ENCODE measurements around the gene ATP8A2. TPM values are rescaled to one million over a fixed set of nuclear protein-coding genes. Genes with fewer than 3 reads are reported as not detected.
"Not testable (repeated sequence)": the region's sequence is repeated elsewhere in the genome, so short reads cannot be mapped to it uniquely, and the experiment has no call there.

The ATP8A2 gene
- total RNA-seq, 1 experiment from 2014 or later = not detected

DNA sequence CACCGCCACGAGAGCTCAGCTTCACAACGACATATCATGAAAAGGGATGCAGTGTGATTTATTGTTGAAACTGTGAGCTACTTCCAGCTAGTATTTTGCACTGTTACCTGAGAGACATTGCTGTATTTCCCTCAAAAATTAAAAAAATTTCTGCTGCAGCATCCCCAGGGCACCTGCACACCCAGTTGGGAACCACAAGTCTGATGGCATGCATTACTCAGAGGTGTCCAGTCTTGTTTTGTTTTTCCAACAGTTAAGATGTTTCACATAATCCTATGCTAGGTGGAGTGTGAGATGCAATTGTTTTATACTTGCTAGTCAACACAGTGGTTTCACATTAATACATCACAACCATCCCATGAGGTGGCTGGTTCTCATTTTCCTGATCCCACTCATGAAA lies 394.8 kb downstream of the ATP8A2 start:
- H3K27me3 ChIP-seq = no peaks in the 10 kb centered on the region
- H3K36me3 ChIP-seq = no peaks in the 10 kb centered on the region
- no peak for DNase-seq
- no peak overlapping the region for H3K4me3 ChIP-seq
- no peaks in the 10 kb centered on the region for H3K9me3 ChIP-seq

DNA sequence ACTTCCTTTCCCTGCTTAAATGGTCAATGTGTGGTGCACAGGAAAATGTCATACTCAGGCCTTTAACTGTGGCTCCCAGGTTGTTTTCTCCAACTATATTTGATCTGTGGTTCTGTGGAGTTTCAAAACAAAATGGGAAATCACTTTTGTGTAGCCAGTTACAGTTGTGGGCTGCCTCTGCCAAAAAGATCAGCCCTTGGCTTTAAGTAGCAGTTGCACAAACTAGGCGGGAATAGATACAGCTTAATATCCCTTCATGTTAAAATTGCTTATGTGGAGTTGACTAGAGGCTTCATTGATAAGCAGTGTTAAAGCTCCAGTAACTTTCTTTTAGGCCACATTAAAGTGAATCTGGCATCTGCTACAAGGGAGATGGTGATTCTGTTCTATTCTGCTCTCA lies 395.2 kb downstream of the ATP8A2 start:
- no peak overlapping the region for H3K4me3 ChIP-seq
- H3K27me3 ChIP-seq = no peaks in the 10 kb centered on the region
- DNase-seq = no peak
- no peaks in the 10 kb centered on the region for H3K9me3 ChIP-seq
- H3K36me3 ChIP-seq = no peaks in the 10 kb centered on the region

DNA sequence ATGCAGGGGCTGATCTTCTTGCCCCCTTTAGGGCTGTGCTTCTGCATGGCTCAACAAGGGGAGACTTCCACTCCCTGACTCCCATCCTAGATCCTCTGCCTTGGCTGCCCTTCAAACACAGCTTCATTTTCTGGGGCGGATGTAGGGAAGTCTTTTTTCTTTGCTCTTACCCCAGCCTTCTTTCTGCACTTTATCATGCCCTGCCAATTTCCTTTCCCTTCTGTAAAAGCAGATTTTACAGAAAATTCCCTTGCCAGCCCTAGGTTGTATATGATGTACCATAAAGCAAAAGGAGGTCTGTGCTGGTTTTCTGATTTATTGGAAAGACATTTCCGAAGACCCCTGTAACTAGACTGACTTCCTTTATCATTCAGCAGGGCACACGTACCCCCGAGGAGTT lies 396.6 kb downstream of the ATP8A2 start:
- H3K9me3 ChIP-seq = no peaks in the 10 kb centered on the region

DNA sequence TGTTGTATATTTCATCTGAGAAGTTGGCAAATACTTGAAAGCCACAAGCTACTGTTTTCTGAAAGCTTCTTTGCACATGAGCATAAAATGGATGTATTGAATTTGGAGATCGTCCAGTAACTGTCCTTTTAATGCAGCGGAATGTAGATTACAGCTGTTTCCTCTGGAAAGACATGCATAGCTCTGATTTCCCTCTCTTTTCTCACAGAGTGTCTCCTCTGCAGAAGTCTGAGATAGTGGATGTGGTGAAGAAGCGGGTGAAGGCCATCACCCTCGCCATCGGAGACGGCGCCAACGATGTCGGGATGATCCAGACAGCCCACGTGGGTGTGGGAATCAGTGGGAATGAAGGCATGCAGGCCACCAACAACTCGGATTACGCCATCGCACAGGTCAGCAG lies 397.1 kb downstream of the ATP8A2 start:
- Histone ChIP-seq H3K9me3 (no peaks in the 10 kb centered on the region), H3K4me3 (no peak overlapping the region), H3K36me3 (no peaks in the 10 kb centered on the region), H3K27me3 (no peaks in the 10 kb centered on the region)
- no peak for DNase-seq

More for the DNA sequence above, 396.6 kb downstream of the ATP8A2 start:
- H3K27me3 ChIP-seq = no peaks in the 10 kb centered on the region
- no peak overlapping the region for H3K4me3 ChIP-seq
- no peaks in the 10 kb centered on the region for H3K36me3 ChIP-seq
- DNase-seq = no peak

DNA sequence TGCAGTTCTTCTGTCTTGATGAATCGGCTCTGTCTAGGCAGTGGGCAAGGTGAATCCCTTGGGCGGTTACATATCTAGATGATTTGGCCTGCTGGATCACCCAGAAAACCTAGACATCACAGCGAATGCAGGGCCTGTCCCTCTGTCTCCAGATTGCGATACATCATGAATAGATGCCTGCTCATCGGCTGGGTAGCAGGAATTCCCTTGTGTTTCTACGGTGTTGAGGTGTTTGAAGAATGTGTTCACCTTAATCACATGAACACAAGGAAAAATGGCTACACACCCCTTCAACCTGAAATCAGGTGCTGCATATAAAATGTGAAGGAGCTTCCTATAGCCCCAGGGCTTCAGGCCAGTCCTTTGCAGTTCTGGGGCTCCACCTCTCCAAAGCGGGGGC lies 398.8 kb downstream of the ATP8A2 start:
- no peaks in the 10 kb centered on the region for H3K27me3 ChIP-seq

DNA sequence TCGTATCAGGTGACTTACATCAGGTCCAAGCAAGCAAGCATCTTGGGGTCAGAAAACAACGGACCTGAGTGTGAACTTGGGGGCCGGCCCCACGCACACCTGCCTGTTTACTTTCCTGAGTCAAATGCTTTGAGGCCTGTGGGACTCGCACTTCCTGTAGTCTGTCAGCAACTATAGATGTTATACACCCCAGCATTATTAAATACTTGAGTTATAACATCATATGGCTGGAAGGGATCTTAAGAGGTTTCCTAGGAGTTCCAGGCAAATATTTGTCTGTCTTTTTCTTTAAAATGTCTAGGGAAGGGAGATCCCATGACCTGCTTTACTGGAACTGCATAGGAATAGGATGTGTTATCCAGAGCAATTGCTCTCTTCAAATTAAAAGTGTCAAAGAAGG lies 399.4 kb downstream of the ATP8A2 start:
- no peak overlapping the region for H3K4me3 ChIP-seq
- DNase-seq = no peak
- no peaks in the 10 kb centered on the region for H3K36me3 ChIP-seq
- H3K27me3 ChIP-seq = no peaks in the 10 kb centered on the region
- H3K9me3 ChIP-seq = no peaks in the 10 kb centered on the region

More for the DNA sequence above, 398.8 kb downstream of the ATP8A2 start:
- no peak for DNase-seq
- Histone ChIP-seq H3K36me3 (no peaks in the 10 kb centered on the region), H3K4me3 (no peak overlapping the region), H3K9me3 (no peaks in the 10 kb centered on the region)

DNA sequence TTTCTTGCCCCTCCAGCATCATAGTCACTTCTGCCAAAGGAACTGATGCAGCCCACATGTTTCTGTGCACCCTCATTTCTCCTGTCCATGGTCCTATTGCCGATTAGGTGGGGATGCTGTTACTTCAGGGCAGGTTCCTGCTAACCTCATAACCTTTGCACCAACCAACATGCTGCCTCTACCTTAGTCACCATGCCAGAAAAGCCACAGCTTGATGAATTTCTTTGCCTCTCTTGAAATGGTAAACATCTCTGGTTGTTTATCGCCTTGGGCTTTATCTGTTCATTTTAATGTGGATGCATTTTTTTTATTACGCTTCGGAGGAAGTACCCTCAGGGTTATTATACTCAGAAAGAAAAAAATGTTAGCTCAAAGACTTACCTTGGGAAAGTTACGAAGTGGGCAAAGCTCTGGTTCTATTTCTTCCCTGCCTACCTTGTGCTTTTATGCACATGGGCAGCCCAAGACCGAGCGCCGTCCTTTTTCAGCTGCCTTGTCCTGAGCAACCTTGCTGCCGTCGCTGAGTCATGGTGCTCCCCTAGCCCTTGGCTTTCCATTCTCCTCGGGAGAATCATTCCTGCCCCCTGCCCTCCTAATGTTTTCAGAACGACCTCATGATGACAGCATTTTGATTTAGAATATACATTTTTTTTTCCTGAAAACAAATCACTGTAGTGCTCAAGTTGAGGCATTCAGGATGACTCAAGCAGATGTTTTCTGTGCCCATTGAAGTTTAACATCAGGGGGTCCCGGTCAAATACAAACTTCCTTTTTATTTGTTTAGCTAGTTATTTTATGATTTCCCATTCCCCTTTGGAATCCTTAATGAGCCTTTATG lies 400.1 kb downstream of the ATP8A2 start:
- H3K4me3 ChIP-seq = no peak overlapping the region
- no peaks in the 10 kb centered on the region for H3K36me3 ChIP-seq
- peak; percentile 27 for DNase-seq
- no peaks in the 10 kb centered on the region for H3K9me3 ChIP-seq
- no peaks in the 10 kb centered on the region for H3K27me3 ChIP-seq

DNA sequence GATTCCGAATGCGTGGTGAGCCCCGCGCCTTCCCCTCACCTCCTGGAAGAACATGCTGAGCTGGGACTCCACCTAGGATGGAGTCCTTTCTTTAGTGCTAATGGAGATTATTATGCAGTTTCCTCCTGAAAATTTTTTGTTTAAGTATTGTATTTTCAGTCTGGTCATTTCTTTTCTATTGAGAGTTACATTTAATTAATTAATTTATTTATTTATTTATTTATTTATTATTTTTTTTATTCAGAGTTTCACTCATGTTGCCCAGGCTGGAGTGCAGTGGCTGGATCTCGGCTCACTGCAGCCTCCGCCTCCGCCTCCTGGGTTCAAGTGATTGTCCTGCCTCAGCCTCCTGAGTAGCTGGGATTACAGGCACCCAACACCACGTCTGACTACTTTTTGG lies 400.8 kb downstream of the ATP8A2 start:
- H3K36me3 ChIP-seq, DNase-seq, H3K9me3 ChIP-seq, H3K27me3 ChIP-seq, H3K4me3 ChIP-seq: not testable (repeated sequence)

DNA sequence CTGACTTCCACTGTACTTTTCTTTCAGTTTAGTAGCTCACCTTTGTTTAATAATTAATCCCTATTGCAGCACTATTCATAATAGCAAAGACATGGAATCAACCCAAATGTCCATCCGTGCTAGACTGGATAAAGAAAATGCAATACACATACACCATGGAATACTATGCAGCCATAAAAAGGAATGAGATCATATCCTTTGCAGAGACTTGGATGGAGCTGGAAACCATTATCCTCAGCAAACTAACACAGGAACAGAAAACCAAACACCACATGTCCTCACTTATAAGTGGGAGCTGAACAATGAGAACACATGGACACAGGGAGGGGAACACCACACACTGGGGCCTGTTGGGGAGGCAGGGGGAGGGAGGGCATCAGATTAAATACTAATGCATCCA lies 402.3 kb downstream of the ATP8A2 start:
- H3K36me3 ChIP-seq, H3K9me3 ChIP-seq, DNase-seq, H3K4me3 ChIP-seq, H3K27me3 ChIP-seq: not testable (repeated sequence)

DNA sequence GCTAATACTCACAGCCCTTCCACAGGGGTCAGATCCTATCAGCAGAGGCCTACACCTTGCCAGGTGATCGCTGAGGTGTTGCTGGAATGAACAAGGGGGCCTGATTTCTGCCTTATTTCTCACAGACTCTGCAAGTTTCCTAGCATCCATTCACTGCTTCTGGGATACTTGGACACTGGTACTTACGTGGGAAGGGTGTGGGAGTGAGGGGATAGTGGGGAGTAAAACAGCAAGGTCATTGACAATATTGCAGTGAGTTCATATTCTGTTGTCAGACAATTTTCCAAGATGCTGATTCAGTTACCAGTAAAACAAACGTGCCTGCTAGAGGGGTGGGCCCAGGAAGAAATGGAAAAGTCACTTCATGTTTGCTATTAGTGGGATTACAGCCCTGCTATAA lies 403.5 kb downstream of the ATP8A2 start:
- no peak for DNase-seq

DNA sequence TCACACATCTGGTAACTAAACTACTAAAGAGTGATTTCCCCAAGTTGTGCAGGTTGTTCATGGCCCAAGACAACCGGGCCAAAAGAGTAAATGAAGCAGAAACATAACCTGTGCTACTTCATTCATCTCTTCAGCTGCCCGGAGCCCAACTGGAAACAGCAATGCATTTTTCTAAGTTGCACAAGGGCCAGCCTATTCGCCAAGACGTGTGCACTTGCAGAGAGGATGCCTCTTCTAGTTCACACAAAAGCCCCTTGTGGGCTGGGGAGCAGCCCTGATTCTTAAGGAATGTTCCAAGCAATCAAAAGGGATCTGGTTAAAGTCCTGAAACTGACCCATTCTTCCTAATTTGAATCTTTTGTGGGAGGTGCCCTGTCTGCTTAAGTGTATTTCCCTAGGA lies 404.2 kb downstream of the ATP8A2 start:
- no peak overlapping the region for H3K4me3 ChIP-seq
- no peaks in the 10 kb centered on the region for H3K27me3 ChIP-seq
- no peaks in the 10 kb centered on the region for H3K36me3 ChIP-seq
- H3K9me3 ChIP-seq = no peaks in the 10 kb centered on the region
- no peak for DNase-seq

More for the DNA sequence above, 403.5 kb downstream of the ATP8A2 start:
- no peaks in the 10 kb centered on the region for H3K36me3 ChIP-seq
- H3K27me3 ChIP-seq = no peaks in the 10 kb centered on the region
- no peaks in the 10 kb centered on the region for H3K9me3 ChIP-seq
- H3K4me3 ChIP-seq = no peak overlapping the region

DNA sequence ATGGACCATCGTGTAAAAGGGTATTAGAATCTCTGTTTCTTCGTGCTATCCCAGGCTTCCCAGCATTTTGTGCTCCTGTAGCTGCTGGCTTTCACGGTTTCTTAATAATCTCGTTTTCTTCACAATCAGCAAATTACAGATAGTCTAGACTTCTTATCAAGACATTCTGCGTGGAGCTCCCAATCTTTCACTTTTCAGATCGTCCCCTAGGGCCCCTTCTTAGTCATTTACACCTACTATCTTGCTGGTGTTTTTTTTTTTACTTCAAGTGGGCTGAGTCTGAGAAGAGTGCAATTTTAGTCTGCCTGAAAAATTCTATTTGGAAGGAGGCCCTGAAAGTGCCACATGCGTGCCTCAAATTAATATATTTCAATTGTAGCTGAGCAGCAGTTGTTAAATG lies 404.9 kb downstream of the ATP8A2 start:
- Histone ChIP-seq H3K36me3 (no peaks in the 10 kb centered on the region), H3K27me3 (no peaks in the 10 kb centered on the region), H3K4me3 (no peak overlapping the region), H3K9me3 (no peaks in the 10 kb centered on the region)
- no peak for DNase-seq

DNA sequence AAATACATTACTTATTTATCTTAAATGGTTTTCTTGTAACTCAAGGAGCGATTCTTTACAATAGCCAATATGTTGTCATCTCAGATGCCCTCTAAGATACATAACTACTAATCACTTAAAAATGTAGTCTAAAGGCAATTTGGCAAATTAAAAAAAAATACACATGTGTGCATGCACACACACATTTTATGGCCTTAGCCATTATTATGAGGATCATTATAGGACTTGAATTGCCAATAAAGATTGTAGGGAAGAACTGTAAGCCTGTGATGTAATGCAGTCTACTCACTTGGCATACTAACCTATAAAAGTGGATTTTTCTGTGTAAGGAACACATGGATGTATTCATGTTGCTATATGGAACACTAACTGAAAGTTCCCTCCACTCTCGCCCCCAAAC lies 405.7 kb downstream of the ATP8A2 start:
- H3K4me3 ChIP-seq = no peak overlapping the region
- DNase-seq = no peak
- no peaks in the 10 kb centered on the region for H3K27me3 ChIP-seq
- no peaks in the 10 kb centered on the region for H3K36me3 ChIP-seq
- no peaks in the 10 kb centered on the region for H3K9me3 ChIP-seq

DNA sequence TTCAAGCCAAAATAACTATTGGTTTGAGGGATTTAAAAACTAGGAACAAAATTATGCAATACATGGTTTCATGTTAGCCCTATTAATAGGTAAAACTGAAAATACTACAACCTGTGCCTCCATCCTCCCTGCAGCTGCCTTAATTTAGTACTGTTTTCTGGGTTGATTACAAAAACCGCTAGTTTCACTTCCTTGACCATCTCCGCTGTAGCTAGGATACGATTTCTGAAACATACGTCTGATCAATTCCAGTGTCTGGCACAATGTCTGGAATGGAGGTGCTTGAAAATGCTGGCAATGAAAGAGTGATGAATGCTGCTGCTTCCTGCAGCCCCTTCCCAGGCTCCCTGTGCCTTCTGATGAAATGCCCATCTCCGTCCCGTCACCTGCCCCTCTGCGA lies 406.6 kb downstream of the ATP8A2 start:
- H3K27me3 ChIP-seq = no peaks in the 10 kb centered on the region
- no peaks in the 10 kb centered on the region for H3K36me3 ChIP-seq
- no peak overlapping the region for H3K4me3 ChIP-seq
- no peak for DNase-seq
- H3K9me3 ChIP-seq = no peaks in the 10 kb centered on the region

DNA sequence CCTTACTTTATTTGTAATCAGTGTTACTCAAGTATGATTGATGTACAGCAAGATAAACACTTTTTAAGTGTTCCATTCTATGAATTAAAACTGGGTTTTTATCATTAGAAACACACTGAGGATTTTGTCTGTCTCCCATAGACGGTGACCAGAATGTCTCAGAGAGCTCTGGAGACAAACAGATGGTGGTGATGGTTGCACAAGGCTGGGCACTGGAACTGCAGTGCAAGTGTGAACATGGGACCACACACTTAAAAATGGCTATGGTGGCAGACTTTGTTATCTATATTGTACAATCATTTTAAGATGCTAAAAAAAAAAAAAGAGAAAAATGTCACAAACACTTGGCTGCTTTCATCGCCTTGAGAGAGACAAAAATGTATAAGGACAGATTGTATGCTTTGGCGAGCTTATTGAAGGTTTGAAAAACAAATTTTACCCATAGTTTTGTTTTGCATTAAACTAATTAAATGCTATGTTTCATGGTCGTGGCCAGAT lies 407.1 kb downstream of the ATP8A2 start:
- Histone ChIP-seq H3K9me3 (no peaks in the 10 kb centered on the region), H3K4me3 (no peak overlapping the region), H3K27me3 (no peaks in the 10 kb centered on the region), H3K36me3 (no peaks in the 10 kb centered on the region)
- DNase-seq = no peak

DNA sequence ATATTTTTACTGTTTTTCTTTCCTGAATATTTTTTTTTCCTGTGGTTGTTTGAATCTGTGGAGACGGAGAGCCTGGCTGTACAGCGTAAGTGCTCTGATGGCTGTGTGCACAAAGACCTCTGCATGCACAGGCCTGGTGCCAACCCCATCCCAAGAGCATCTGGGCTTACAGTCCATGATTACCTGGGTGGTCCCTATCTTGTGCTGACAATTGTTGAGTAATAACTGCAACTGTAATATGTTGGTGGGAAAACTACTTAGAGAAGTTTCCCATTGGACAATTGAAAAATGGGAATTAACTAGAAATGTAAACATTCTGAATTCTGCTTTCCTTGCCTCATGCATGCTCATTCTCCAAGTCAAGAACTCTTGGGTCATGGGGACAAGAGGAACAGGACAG lies 411.3 kb downstream of the ATP8A2 start:
- Histone ChIP-seq H3K36me3 (no peaks in the 10 kb centered on the region), H3K4me3 (no peak overlapping the region), H3K9me3 (no peaks in the 10 kb centered on the region), H3K27me3 (no peaks in the 10 kb centered on the region)
- DNase-seq = no peak

DNA sequence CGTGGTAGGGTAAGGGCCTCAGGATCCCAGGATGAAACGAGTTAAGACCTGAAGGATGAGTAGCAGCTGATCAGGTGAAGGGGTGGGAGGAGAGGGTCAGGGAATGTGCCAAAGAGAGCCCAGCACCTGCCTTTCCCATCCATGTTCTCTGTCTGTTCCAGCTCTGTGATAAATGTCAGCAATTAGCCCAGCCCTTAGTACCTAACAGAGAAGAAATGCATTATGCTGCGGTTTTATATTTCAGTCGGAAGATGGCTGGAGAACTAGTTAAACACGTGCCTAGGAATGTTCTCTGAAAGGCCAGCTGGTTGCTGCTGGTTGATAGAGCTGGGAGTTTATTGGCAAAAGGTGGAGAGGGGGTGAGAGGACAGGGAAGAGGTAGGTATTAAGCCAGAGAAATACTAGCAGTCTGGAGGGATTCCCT lies 411.8 kb downstream of the ATP8A2 start:
- no peak for DNase-seq
- H3K4me3 ChIP-seq = no peak overlapping the region
- no peaks in the 10 kb centered on the region for H3K27me3 ChIP-seq
- H3K9me3 ChIP-seq = no peaks in the 10 kb centered on the region
- no peaks in the 10 kb centered on the region for H3K36me3 ChIP-seq

DNA sequence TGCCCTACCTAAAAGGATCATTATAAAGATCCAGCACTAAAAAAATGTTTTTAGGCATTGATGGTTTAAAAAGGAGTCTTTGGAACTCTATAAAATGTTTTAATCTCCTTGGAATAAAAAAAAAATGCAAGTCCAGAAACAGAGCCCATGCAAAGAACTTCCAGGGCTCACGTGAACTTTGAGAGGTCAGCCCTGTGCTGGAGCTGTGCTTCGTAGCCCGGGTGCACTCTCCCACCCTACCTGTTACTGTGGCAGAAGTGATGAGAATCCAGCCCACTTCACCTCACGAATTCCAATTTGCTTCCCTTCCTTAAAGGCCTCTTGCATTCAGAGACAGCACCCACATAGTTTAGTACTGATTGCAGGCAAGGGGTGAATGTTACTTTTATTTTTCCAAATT lies 412.3 kb downstream of the ATP8A2 start:
- Histone ChIP-seq H3K27me3 (no peaks in the 10 kb centered on the region), H3K36me3 (no peaks in the 10 kb centered on the region), H3K9me3 (no peaks in the 10 kb centered on the region), H3K4me3 (no peak overlapping the region)
- no peak for DNase-seq

Data from MG63 (cell line).